GM13976 (cell line): Measurements from ENCODE around the gene SLC35F4.

Experiments used
- DNase-seq: peaks from one replicate; pipeline ENCODE4 v3.0.0; 2012; ENCODE audit warnings: low spot score
- CTCF ChIP-seq: IDR thresholded peaks from 2 replicates; pipeline ENCODE4 v1.5.1; 2012; ENCODE audit warnings: borderline replicate concordance, mild to moderate bottlenecking; ENCODE audit not compliant: insufficient read depth; ENCODE audit errors: extremely low read depth, missing control alignments, control extremely low read depth
- in situ Hi-C: fragments of 300-500 bp; cut with MboI; formaldehyde crosslinking; loops from one replicate; pipeline ENCODE4 v1.12.0; 2022; ENCODE audit warnings: low sequenced_read_pairs, mixed read lengths, inconsistent platforms; ENCODE audit not compliant: unreplicated experiment

Gene SLC35F4

DNA sequence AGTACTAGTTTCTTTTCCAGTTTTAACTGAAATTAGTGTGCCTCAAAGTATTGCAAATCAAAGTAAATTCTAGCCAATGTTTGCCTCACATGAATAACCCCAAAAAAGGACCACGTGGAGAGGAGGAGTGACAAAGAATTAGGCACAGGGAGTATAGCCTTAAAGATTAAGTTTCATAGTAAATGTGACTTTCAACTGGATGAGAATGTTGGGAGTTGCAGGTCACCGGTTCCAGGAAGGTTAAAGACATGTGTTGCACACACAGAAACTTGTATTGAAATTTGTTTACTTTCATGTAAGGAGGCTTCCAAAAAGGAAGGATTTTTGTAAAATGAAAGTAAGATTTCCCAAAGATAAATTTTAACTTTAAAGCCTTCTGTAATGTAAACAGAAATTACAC lies 283.1 kb downstream of the SLC35F4 start:
- TF ChIP-seq CTCF, result no peak
- in situ Hi-C loops, result no loop called here
- DNase-seq, result no peak

GRCh38 chr14:57578801-57579200 lies 287.1 kb downstream of the SLC35F4 start:
- TF ChIP-seq CTCF, result no peak
- DNase-seq, result no peak
- in situ Hi-C loops, result no loop called here

- DNase-seq, result no peak
- in situ Hi-C loops, result no loop called here
- no peak for TF ChIP-seq CTCF
Observed at GRCh38 chr14:57576498-57576897, 289.4 kb downstream of the SLC35F4 start.

DNA sequence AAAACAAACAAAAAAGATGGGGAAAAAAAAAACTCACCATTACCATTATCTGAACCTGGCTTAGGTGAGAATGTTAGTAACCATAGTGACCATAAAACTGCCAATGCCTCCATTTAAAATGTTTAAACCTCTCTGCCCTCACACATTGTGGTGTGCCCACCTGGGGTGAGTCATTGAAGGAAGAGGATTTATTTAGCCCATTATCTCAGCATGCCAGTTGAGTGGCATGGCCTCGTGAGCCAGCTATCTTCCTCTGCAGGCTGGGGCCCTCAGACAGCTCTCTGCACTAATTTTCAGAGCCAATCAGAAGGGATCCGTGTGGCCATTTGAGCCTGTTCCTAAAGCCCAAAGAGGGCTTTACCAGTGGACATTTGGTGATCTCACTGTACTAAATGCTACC lies 290.4 kb downstream of the SLC35F4 start:
- no peak for TF ChIP-seq CTCF
- in situ Hi-C loops, result no loop called here
- DNase-seq, result no peak

DNA sequence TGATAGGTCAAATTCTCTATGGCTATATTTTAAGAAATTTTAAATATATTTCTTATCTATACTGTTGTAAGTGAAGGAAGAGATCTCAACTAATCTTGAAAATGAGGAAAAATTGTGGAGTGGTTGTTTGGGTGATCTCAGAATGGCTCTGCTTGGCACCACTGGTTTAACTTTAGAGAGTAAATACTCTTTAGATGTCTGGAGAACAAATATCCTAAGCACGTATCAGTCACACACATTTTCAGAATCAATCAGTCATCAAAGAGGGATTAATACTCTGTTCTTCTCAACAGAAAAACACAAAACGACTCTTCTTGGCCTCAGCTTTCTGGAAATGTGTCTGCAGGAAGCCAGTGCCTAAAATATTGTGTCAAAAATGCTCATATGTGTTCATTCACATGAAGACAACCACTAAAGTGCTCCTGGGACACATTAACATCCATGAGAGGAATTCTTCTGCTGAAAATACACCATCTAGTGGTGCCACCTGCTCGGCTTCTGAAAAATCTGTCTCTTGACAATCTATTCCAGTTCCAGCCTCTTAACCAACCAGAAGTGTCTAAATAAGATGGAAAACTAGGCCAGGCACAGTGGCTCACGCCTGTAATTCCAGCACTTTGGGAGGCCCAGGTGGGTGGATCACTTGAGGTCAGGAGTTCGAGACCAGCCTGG lies 291.1 kb downstream of the SLC35F4 start:
- in situ Hi-C loops, result no loop called here
- no peak for TF ChIP-seq CTCF

DNA sequence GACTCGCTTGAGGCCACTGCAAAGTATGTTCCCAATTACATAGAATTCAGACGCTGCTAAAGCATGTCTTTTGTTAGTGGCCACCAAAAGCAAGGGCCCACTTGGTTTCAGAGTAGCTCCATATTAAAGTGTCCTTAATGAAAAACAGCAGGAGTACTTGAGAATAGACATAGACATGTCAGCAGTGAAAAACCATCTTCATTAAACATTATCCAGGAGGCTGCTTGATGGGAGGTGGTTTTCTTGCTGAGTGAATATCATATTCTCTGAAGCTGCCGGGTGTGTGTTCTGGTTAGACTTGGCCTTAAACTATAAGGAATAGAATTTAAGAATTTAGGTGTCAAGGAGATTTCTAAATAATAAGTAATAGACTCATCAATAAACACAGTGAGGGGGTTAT lies 292.7 kb downstream of the SLC35F4 start:
- DNase-seq, result no peak
- in situ Hi-C loops, result no loop called here
- TF ChIP-seq CTCF, result no peak

More for the DNA sequence above, 291.1 kb downstream of the SLC35F4 start:
- no peak for DNase-seq

DNA sequence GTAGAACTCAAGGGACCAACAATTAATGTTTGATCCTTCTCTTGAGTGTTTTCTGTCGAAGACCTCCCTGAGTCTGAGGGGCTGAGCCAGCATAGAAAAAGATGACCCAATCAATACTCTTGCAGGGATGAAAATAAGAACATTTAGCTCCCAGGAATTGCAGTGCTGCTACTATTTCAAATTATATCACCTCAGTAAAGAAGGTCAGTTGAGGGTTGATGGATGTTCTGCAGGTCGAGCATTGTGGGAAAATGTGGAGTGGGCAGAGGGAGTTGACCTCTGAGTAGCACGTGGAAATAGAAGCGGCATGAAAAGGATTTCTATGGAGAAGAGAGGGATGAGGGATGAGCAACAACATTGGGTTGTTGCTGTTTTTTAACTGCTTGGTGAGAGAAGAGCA lies 297.3 kb downstream of the SLC35F4 start:
- no peak for TF ChIP-seq CTCF
- in situ Hi-C loops, result no loop called here

More for the DNA sequence above, 297.3 kb downstream of the SLC35F4 start:
- DNase-seq, result no peak
